Left lung (tissue), 10 donors: Measurements from ENCODE around the gene CIB1. TPM values are rescaled to one million over a fixed set of nuclear protein-coding genes. Genes with fewer than 3 reads are reported as not detected.

Experiments
- ATAC-seq: fragments of 200-7000 bp; cut with Tn5 transposase; one replicate; pipeline ENCODE4 v1.9.1; 2020; ENCODE audit warnings: moderate library complexity
- DNase-seq, 4 donors: peaks; one replicate each; pipeline ENCODE4 v3.0.0-alpha.2; 2013 to 2020
- H3K27ac ChIP-seq, 2 donors: fragments of 200-600 bp; sonication (generic) in 1 of 2; one replicate each; pipeline versions ENCODE4 v1.5.0 to v1.8.0; 2020 to 2021
- H3K27me3 ChIP-seq, 2 donors: fragments of 200-600 bp; sonication (generic) in 1 of 2; one replicate each; pipeline versions ENCODE4 v1.5.0 to v1.8.0; 2020 to 2021
- H3K36me3 ChIP-seq, 2 donors: fragments of 200-600 bp; sonication (generic) in 1 of 2; one replicate each; pipeline versions ENCODE4 v1.5.0 to v1.8.0; 2020 to 2021
- H3K4me1 ChIP-seq, 2 donors: fragments of 200-600 bp; one replicate each; pipeline ENCODE4 v1.8.0; 2021
- H3K4me3 ChIP-seq, 2 donors: fragments of 200-600 bp; sonication (generic) in 1 of 2; one replicate each; pipeline versions ENCODE4 v1.5.0 to v1.8.0; 2020 to 2021; ENCODE audit warnings: mild to moderate bottlenecking in 1 of 2
- H3K9me3 ChIP-seq, 2 donors: fragments of 200-600 bp; sonication (generic) in 1 of 2; one replicate each; pipeline versions ENCODE4 v1.5.0 to v1.8.0; 2020 to 2021
- CTCF ChIP-seq, 2 donors: fragments of 200-600 bp; sonication (generic) in 1 of 2; IDR thresholded peaks; one replicate each; pipeline versions ENCODE4 v1.5.0 to v1.8.0; 2021; ENCODE audit warnings: antibody characterized with exemption in 2 of 2
- intact Hi-C, 2 donors: fragments of 100-400 bp; cut with DNase I; formaldehyde crosslinking; loops; one replicate each; pipeline versions ENCODE4 v1.11.2 to v1.14.2; 2022
- polyA plus RNA-seq, 6 donors: library from polyadenylated mRNA; unstranded; fragments of 120-200 nt; gene quantifications; one replicate each; pipeline ENCODE4 v1.2.1, GENCODE V29; 2013; ENCODE audit not compliant: insufficient read length in 6 of 6
- total RNA-seq, 2 donors: library from RNA; stranded (reverse); fragmentation: NEBNext Ultra II Directional; extraction: Animal tissue kit (Norgen Biotek cat#: 25700); gene quantifications; one replicate each; pipeline ENCODE4 v1.2.1, GENCODE V29; 2021
- donor health status: DM: no; HTN: yes; CAD: no.
- donor health status: DM: no; HTN: no; CAD: no.

Gene CIB1
- total and polyA plus RNA-seq, 8 donors = 43.4 to 84.6 (median 53.5) TPM

- H3K27ac ChIP-seq = peak within 1 kb of the TSS; percentile 10 to 63
- DNase-seq (peak; percentile 85 to 98 (median 94)), ATAC-seq (peak; percentile 99)
- H3K4me1 ChIP-seq = peaks cover 0 to 14% of the 10 kb centered on the region in 2 donors
- no peaks in the 10 kb centered on the region for H3K27me3 ChIP-seq
- no peak for TF ChIP-seq CTCF (IDR thresholded peaks at IDR 0.05)
- intact Hi-C loops = no loop called here
- H3K9me3 ChIP-seq = no peaks in the 10 kb centered on the region
- H3K4me3 ChIP-seq = peak within 1 kb of the TSS; percentile 49 to 52
- no peaks in the 10 kb centered on the region for H3K36me3 ChIP-seq
Observed at GRCh38 chr15:90249203-90249863, 15.6 kb upstream of the CIB1 start, which contains the start of gene TTLL13. Gene TTLL13, plus strand, starts transcription at chr15:90249556. Its CDS starts 1,075 bp downstream, at chr15:90250631.

- H3K36me3 ChIP-seq = no peaks in the 10 kb centered on the region
- peak overlapping the region in 1 of 2 donors; percentile 63 for H3K27ac ChIP-seq
- peak overlapping the region; percentile 49 to 52 for H3K4me3 ChIP-seq
- no peak for ATAC-seq
- no peak for TF ChIP-seq CTCF (IDR thresholded peaks at IDR 0.05)
- peaks cover 0 to 14% of the 10 kb centered on the region in 2 donors for H3K4me1 ChIP-seq
- no peaks in the 10 kb centered on the region for H3K9me3 ChIP-seq
- no peaks in the 10 kb centered on the region for H3K27me3 ChIP-seq
- DNase-seq = no peak
- intact Hi-C loops = no loop called here
Observed at GRCh38 chr15:90248789-90249202, 15.1 kb upstream of the CIB1 start.

GRCh38 chr15:90243943-90244639, 10.3 kb upstream of the CIB1 start:
- TF ChIP-seq CTCF (IDR thresholded peaks at IDR 0.05) = no peak
- Histone ChIP-seq H3K9me3 (no peaks in the 10 kb centered on the region), H3K36me3 (peaks cover 0 to 18% of the 10 kb centered on the region in 2 donors), H3K4me1 (peaks cover 0 to 3% of the 10 kb centered on the region in 2 donors), H3K27ac (no peak overlapping the region), H3K27me3 (no peaks in the 10 kb centered on the region), H3K4me3 (no peak overlapping the region)
- intact Hi-C loops = no loop called here
- DNase-seq (no peak), ATAC-seq (no peak)

- H3K27me3 ChIP-seq = no peaks in the 10 kb centered on the region
- H3K36me3 ChIP-seq = peaks cover 0 to 35% of the 10 kb centered on the region in 2 donors
- H3K9me3 ChIP-seq = no peaks in the 10 kb centered on the region
- DNase-seq (no peak), ATAC-seq (no peak)
- H3K4me1 ChIP-seq = no peaks in the 10 kb centered on the region
- no peak overlapping the region for H3K4me3 ChIP-seq
- no peak for TF ChIP-seq CTCF (IDR thresholded peaks at IDR 0.05)
- intact Hi-C loops = no loop called here
- H3K27ac ChIP-seq = no peak overlapping the region
Observed at GRCh38 chr15:90241343-90242192, 7.8 kb upstream of the CIB1 start.
